HFFc6 (cell line): Measurements from ENCODE around the gene ANKRD1. TPM values are rescaled to one million over a fixed set of nuclear protein-coding genes. Genes with fewer than 3 reads are reported as not detected.

Experiments
- DNase-seq: peaks from one replicate; pipeline ENCODE4 v3.0.0-alpha.2; 2018
- H3K27ac Mint-ChIP-seq: 2 replicates; pipeline ENCODE4 v1.8.0; 2020; ENCODE audit warnings: mild to moderate bottlenecking, mixed read lengths
- H3K27me3 Mint-ChIP-seq: 2 replicates; pipeline ENCODE4 v1.8.0; 2021; ENCODE audit warnings: mild to moderate bottlenecking, moderate library complexity, mixed read lengths; ENCODE audit not compliant: insufficient read depth
- H3K36me3 Mint-ChIP-seq: 2 replicates; pipeline ENCODE4 v1.8.0; 2021; ENCODE audit warnings: low read depth, mixed read lengths
- H3K4me1 Mint-ChIP-seq: 2 replicates; pipeline ENCODE4 v1.8.0; 2020; ENCODE audit warnings: low read depth, mixed read lengths
- H3K4me3 Mint-ChIP-seq: 2 replicates; pipeline ENCODE4 v1.8.0; 2020; ENCODE audit warnings: mild to moderate bottlenecking, moderate library complexity, mixed read lengths
- H3K9me3 Mint-ChIP-seq: 2 replicates; pipeline ENCODE4 v1.8.0; 2020; ENCODE audit warnings: mild to moderate bottlenecking, mixed read lengths
- total RNA-seq, 6 experiments: library from RNA; stranded (reverse); fragmentation: NEBNext Ultra II Directional; extraction: Animal tissue kit (Norgen Biotek cat#: 25700); gene quantifications; 2 replicates in 1 of 6; 3 replicates in 5 of 6; pipeline ENCODE4 v1.2.3, GENCODE V29; 2021
- TF ChIP-seq, protein P1 (sequence below): fragments of 200-600 bp; sonication (generic); IDR thresholded peaks from 2 replicates; pipeline ENCODE4 v1.5.0; 2021; ENCODE audit warnings: antibody characterized with exemption, mild to moderate bottlenecking

The ANKRD1 gene
- total RNA-seq, 6 experiments from 2014 or later, result 4.9 to 15.8 (median 5.9) TPM

DNA sequence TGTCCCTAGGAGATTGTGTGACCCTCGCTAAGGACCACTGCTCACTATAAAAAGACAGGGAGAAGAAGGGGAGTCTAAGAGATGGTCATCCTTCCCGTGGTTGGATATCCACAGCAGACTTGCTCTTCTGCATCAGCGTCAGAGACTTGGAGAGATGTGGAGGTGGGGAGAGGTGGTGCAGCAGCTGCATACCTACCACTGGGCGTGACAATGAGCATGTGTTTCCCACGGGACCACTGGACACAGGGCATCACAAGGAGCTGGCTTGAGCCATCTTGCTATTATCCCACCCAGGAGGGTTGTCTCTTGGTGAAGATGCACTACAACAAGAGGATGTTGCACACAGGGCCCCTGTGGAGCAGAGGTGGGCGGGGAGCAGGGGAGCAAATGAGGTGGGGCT, 18.8 kb upstream of the ANKRD1 start:
- no peak for DNase-seq
- H3K4me1 Mint-ChIP-seq, result peaks cover 84% of the 10 kb centered on the region
- H3K4me3 Mint-ChIP-seq, result no peak overlapping the region
- TF ChIP-seq, protein P1, sequence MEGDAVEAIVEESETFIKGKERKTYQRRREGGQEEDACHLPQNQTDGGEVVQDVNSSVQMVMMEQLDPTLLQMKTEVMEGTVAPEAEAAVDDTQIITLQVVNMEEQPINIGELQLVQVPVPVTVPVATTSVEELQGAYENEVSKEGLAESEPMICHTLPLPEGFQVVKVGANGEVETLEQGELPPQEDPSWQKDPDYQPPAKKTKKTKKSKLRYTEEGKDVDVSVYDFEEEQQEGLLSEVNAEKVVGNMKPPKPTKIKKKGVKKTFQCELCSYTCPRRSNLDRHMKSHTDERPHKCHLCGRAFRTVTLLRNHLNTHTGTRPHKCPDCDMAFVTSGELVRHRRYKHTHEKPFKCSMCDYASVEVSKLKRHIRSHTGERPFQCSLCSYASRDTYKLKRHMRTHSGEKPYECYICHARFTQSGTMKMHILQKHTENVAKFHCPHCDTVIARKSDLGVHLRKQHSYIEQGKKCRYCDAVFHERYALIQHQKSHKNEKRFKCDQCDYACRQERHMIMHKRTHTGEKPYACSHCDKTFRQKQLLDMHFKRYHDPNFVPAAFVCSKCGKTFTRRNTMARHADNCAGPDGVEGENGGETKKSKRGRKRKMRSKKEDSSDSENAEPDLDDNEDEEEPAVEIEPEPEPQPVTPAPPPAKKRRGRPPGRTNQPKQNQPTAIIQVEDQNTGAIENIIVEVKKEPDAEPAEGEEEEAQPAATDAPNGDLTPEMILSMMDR, result no peak
- 0 out of 2 replicates have a peak, but pooled peaks cover 5% of the 10 kb centered on the region for H3K36me3 Mint-ChIP-seq
- H3K27ac Mint-ChIP-seq, result no peak overlapping the region
- H3K27me3 Mint-ChIP-seq, result peaks cover 3% of the 10 kb centered on the region; the same call in 1 of the 2 replicates
- H3K9me3 Mint-ChIP-seq, result no peaks in the 10 kb centered on the region

DNA sequence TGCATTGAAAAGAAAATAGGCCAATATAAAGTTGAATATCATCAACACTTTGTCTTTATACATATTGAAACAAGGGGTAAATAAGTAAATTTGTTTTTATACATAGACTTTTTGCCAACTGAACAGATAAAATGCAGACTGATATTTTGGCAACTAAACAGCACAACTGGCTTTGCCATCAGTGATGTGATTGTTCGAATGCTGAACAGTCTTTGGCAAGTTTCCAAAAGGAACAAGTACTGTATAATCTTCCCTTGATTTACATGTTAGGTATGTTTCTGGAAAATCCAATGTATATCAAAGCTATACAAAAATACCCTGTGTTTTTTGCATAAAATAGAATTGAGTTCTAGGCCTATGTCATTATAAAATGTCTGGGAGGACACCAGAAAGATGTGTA, 18.2 kb upstream of the ANKRD1 start:
- Mint-ChIP-seq H3K4me1 (peaks cover 79% of the 10 kb centered on the region), H3K9me3 (no peaks in the 10 kb centered on the region), H3K27me3 (peaks cover 3% of the 10 kb centered on the region; the same call in 1 of the 2 replicates), H3K27ac (no peak overlapping the region), H3K36me3 (0 out of 2 replicates have a peak, but pooled peaks cover 5% of the 10 kb centered on the region), H3K4me3 (no peak overlapping the region)
- DNase-seq, result no peak
- TF ChIP-seq, protein P1, result no peak

DNA sequence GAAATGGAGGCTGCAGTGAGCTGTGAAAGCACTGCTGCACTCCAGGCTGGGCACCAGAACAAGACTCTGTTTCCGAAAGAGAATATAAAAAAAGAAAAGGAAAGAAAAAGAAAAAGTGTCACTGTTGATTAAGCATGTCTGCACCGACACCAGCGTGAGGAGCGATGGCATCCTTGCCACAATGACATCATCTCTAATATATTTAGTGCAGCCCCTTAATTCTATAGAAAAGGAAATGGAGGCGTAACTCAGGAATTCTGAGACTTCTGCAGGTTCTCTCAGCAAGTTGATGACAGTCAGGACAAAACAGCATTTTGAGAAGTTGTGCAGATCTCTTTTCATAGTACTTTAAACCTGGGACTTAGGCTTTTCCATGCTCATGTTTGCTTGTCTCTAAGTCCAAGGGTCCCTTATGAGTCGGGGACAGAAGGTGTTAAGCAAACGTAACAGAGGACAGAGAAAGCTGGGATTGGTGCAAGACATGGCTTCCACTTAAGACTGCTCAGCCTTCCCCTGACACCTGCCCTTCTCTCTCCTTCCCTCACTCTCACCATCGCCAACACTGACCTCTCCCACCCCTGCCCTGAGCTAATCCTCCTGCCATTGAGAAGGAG, 16.9 kb upstream of the ANKRD1 start:
- Mint-ChIP-seq H3K9me3 (no peaks in the 10 kb centered on the region), H3K4me3 (no peak overlapping the region), H3K36me3 (0 out of 2 replicates have a peak, but pooled peaks cover under 1% of the 10 kb centered on the region), H3K27ac (no peak overlapping the region), H3K27me3 (peaks cover 3% of the 10 kb centered on the region; the same call in 1 of the 2 replicates), H3K4me1 (peaks cover 73% of the 10 kb centered on the region)
- no peak for DNase-seq
- TF ChIP-seq, protein P1, result no peak

DNA sequence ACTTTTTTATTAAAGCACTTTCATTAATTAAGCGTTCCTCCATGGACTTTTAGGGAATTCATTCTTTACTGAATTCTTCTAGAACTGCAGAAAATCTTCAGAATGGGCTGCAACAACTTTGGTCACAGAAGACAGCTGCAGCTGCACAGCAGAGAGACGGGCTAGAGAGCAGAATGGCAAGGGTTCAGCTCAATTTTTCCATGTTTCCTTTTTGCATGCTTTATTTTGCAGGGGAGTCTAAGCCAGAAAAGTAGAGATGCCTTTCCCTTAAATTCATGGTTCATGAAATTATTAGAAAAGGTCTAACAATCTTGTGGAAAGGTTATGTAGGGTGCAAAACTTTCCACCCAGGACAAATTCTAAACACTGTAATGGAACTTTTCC, 15.4 kb upstream of the ANKRD1 start:
- Mint-ChIP-seq H3K4me3 (no peak overlapping the region), H3K9me3 (no peaks in the 10 kb centered on the region), H3K27ac (no peak overlapping the region; the same call in 1 of the 2 replicates), H3K4me1 (peaks cover 80% of the 10 kb centered on the region), H3K27me3 (peaks cover 3% of the 10 kb centered on the region; the same call in 1 of the 2 replicates), H3K36me3 (no peaks in the 10 kb centered on the region)
- no peak for DNase-seq
- TF ChIP-seq, protein P1, result no peak

DNA sequence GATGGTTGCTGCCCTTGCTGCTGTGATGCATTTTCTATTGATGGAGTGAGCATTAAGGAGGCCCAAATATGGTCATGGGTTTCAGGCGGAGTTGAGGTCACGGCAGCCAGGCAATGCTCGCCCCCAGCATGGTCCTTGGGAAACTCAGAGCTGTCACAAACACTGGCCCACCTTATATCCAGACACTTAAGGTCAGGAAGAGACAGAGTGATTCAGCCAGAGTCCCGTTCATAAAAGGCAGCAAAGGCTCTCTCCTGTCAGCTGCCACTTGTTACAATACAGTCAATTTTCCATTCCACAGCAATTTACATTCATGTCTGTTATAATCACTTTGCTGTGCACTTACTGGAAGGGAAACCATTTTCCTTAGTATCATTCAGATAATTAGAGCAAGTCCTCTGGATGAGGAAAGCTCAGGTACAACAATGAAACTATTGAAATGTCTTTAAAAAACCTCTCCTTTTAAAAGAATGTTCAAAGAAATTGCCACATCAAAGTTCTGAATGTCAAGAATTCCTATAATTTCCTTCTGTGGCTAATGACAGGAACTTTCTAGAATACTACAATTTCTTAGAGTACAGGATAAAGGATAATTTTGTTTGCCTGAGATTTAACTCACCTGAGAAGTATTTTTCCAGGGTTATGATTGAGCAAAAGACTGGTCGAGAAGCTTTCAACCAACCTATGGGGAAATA, 14.8 kb upstream of the ANKRD1 start:
- Mint-ChIP-seq H3K9me3 (no peaks in the 10 kb centered on the region), H3K27ac (peak overlapping the region; percentile 53; the same call in 1 of the 2 replicates), H3K36me3 (no peaks in the 10 kb centered on the region), H3K4me1 (peaks cover 80% of the 10 kb centered on the region), H3K27me3 (peaks cover 3% of the 10 kb centered on the region; the same call in 1 of the 2 replicates), H3K4me3 (no peak overlapping the region)
- no peak for DNase-seq
- TF ChIP-seq, protein P1, result no peak
